Naive B cell (primary cell): ENCODE data around the gene SMG1. TPM values are rescaled to one million over a fixed set of nuclear protein-coding genes. Genes with fewer than 3 reads are reported as not detected.

Experiments
- polyA plus RNA-seq, 6 donors: library from polyadenylated mRNA; unstranded; fragments of 300-500 nt; fragmentation: Illumina TruSeq; gene quantifications; one replicate each; pipeline ENCODE4 v1.2.3, GENCODE V29; 2021; ENCODE audit warnings: low read depth in 6 of 6

Gene SMG1
- polyA plus RNA-seq, 6 donors from 2014 or later = 13.4 to 28.7 (median 19.5) TPM

Other genes with a start within 250 kb of the SMG1 start
- 1,000 to 10,000 TPM; 1,634 to 3,499 (median 2,919) TPM for gene RPS15A, start 136.1 kb downstream of the SMG1 start, polyA plus RNA-seq
- 100 to 1,000 TPM; 182 to 283 (median 211) TPM for gene ARL6IP1, start 124.9 kb downstream of the SMG1 start, polyA plus RNA-seq
- not detected for gene TMC7, start 57.5 kb upstream of the SMG1 start, polyA plus RNA-seq
- gene COQ7, start 141.2 kb upstream of the SMG1 start, polyA plus RNA-seq = 10 to 100 TPM; 21.5 to 50.0 (median 30.6) TPM
- gene ITPRIPL2, start 187.6 kb upstream of the SMG1 start, polyA plus RNA-seq = under 1 TPM in 5 of 6 donors, not detected in 1; 0.27 to 0.95 (median 0.58) TPM
- 10 to 100 TPM; 23.6 to 51.9 (median 33.1) TPM for gene SYT17, start 241.8 kb upstream of the SMG1 start, polyA plus RNA-seq